ENCODE measurements around the gene FOXC1.

Gene FOXC1

GRCh38 chr6:1591243-1591642, 18.5 kb upstream of the FOXC1 start:
- Histone ChIP-seq H3K9me3 (ENCODE audit: severe bottlenecking) (peaks cover 2% of the 10 kb centered on the region), H3K4me3 (ENCODE audit: severe bottlenecking) (no peak overlapping the region), H3K27ac (ENCODE audit: poor library complexity, severe bottlenecking) (no peak overlapping the region), H3K4me1 (ENCODE audit: insufficient read depth, poor library complexity, severe bottlenecking) (no peaks in the 10 kb centered on the region), H3K36me3 (ENCODE audit: low read depth) (no peaks in the 10 kb centered on the region), H3K27me3 (ENCODE audit: insufficient read depth, poor library complexity, severe bottlenecking) (peaks cover 17% of the 10 kb centered on the region)
- TF ChIP-seq, protein P1, sequence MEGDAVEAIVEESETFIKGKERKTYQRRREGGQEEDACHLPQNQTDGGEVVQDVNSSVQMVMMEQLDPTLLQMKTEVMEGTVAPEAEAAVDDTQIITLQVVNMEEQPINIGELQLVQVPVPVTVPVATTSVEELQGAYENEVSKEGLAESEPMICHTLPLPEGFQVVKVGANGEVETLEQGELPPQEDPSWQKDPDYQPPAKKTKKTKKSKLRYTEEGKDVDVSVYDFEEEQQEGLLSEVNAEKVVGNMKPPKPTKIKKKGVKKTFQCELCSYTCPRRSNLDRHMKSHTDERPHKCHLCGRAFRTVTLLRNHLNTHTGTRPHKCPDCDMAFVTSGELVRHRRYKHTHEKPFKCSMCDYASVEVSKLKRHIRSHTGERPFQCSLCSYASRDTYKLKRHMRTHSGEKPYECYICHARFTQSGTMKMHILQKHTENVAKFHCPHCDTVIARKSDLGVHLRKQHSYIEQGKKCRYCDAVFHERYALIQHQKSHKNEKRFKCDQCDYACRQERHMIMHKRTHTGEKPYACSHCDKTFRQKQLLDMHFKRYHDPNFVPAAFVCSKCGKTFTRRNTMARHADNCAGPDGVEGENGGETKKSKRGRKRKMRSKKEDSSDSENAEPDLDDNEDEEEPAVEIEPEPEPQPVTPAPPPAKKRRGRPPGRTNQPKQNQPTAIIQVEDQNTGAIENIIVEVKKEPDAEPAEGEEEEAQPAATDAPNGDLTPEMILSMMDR (IDR thresholded peaks at IDR 0.05; ENCODE audit: poor library complexity, severe bottlenecking), result no peak
- DNase-seq (ENCODE audit: low spot score) (no peak), ATAC-seq (ENCODE audit: low read depth) (no peak)

- TF ChIP-seq, protein P1 (IDR thresholded peaks at IDR 0.05; ENCODE audit: poor library complexity, severe bottlenecking), result no peak
- no peaks in the 10 kb centered on the region for H3K4me1 ChIP-seq (ENCODE audit: insufficient read depth, poor library complexity, severe bottlenecking)
- H3K27me3 ChIP-seq (ENCODE audit: insufficient read depth, poor library complexity, severe bottlenecking), result peaks cover 17% of the 10 kb centered on the region
- no peak overlapping the region for H3K27ac ChIP-seq (ENCODE audit: poor library complexity, severe bottlenecking)
- no peak overlapping the region for H3K4me3 ChIP-seq (ENCODE audit: severe bottlenecking)
- peaks cover 2% of the 10 kb centered on the region for H3K9me3 ChIP-seq (ENCODE audit: severe bottlenecking)
- no peaks in the 10 kb centered on the region for H3K36me3 ChIP-seq (ENCODE audit: low read depth)
- no peak for ATAC-seq (ENCODE audit: low read depth)
- DNase-seq (ENCODE audit: low spot score), result no peak
Measured at GRCh38 chr6:1591926-1592325, 17.8 kb upstream of the FOXC1 start.

GRCh38 chr6:1592852-1593251, 16.9 kb upstream of the FOXC1 start:
- DNase-seq (ENCODE audit: low spot score) (no peak), ATAC-seq (ENCODE audit: low read depth) (no peak)
- H3K36me3 ChIP-seq (ENCODE audit: low read depth), result no peaks in the 10 kb centered on the region
- no peak overlapping the region for H3K27ac ChIP-seq (ENCODE audit: poor library complexity, severe bottlenecking)
- peaks cover 17% of the 10 kb centered on the region for H3K27me3 ChIP-seq (ENCODE audit: insufficient read depth, poor library complexity, severe bottlenecking)
- no peak overlapping the region for H3K4me3 ChIP-seq (ENCODE audit: severe bottlenecking)
- TF ChIP-seq, protein P1 (IDR thresholded peaks at IDR 0.05; ENCODE audit: poor library complexity, severe bottlenecking), result no peak
- peaks cover 4% of the 10 kb centered on the region for H3K4me1 ChIP-seq (ENCODE audit: insufficient read depth, poor library complexity, severe bottlenecking)
- H3K9me3 ChIP-seq (ENCODE audit: severe bottlenecking), result peaks cover 2% of the 10 kb centered on the region

- H3K27me3 ChIP-seq (ENCODE audit: insufficient read depth, poor library complexity, severe bottlenecking), result peaks cover 17% of the 10 kb centered on the region
- H3K4me1 ChIP-seq (ENCODE audit: insufficient read depth, poor library complexity, severe bottlenecking), result peaks cover 4% of the 10 kb centered on the region
- no peak for ATAC-seq (ENCODE audit: low read depth)
Measured at GRCh38 chr6:1593286-1593957, 16.3 kb upstream of the FOXC1 start.

GRCh38 chr6:1593958-1594314, 15.8 kb upstream of the FOXC1 start:
- peaks cover 17% of the 10 kb centered on the region for H3K27me3 ChIP-seq (ENCODE audit: insufficient read depth, poor library complexity, severe bottlenecking)
- peak; percentile 14; the same call in 1 of the 3 replicates for ATAC-seq (ENCODE audit: low read depth)

More at GRCh38 chr6:1593286-1593957, 16.3 kb upstream of the FOXC1 start:
- TF ChIP-seq, protein P1 (IDR thresholded peaks at IDR 0.05; ENCODE audit: poor library complexity, severe bottlenecking), result no peak
- H3K4me3 ChIP-seq (ENCODE audit: severe bottlenecking), result no peak overlapping the region
- no peak overlapping the region for H3K27ac ChIP-seq (ENCODE audit: poor library complexity, severe bottlenecking)
- H3K36me3 ChIP-seq (ENCODE audit: low read depth), result no peaks in the 10 kb centered on the region
- no peak for DNase-seq (ENCODE audit: low spot score)
- H3K9me3 ChIP-seq (ENCODE audit: severe bottlenecking), result peaks cover 2% of the 10 kb centered on the region

More at GRCh38 chr6:1593958-1594314, 15.8 kb upstream of the FOXC1 start:
- Histone ChIP-seq H3K27ac (ENCODE audit: poor library complexity, severe bottlenecking) (no peak overlapping the region), H3K9me3 (ENCODE audit: severe bottlenecking) (peaks cover 2% of the 10 kb centered on the region), H3K4me3 (ENCODE audit: severe bottlenecking) (no peak overlapping the region), H3K4me1 (ENCODE audit: insufficient read depth, poor library complexity, severe bottlenecking) (peaks cover 4% of the 10 kb centered on the region), H3K36me3 (ENCODE audit: low read depth) (no peaks in the 10 kb centered on the region)
- TF ChIP-seq, protein P1 (IDR thresholded peaks at IDR 0.05; ENCODE audit: poor library complexity, severe bottlenecking), result no peak
- DNase-seq (ENCODE audit: low spot score), result no peak
